ENCODE results near the gene FBXO9. TPM values are rescaled to one million over a fixed set of nuclear protein-coding genes. Genes with fewer than 3 reads are reported as not detected.

FBXO9 gene
- polyA plus RNA-seq, 1 of the 3 experiments (the other 2 are of a cell fraction), result 61.9 TPM

- Histone ChIP-seq H3K4me1 (ENCODE audit: control insufficient read depth in 1 of 2, insufficient read depth in 2 of 2, low read depth in 1 of 2, low read length in 1 of 2) (no peaks in the 10 kb centered on the region), H3K27ac (ENCODE audit: low read depth in 2 of 2, low read length in 1 of 2) (no peak overlapping the region), H2AFZ (ENCODE audit: low read depth) (no peak overlapping the region), H3K4me2 (no peak overlapping the region), H3K9me3 (no peaks in the 10 kb centered on the region), H3K79me2 (ENCODE audit: insufficient read depth) (no peaks in the 10 kb centered on the region), H3F3A (replicated peaks; ENCODE audit: insufficient read depth) (no peaks in the 10 kb centered on the region), H3K9ac (no peak overlapping the region), H3K27me3 (ENCODE audit: insufficient read depth) (no peaks in the 10 kb centered on the region; the same call in 1 of the 2 replicates), H3K9me2 (no peaks in the 10 kb centered on the region), H3K4me3 (ENCODE audit: low read depth in 2 of 2, low read length in 1 of 2) (no peak overlapping the region), H4K20me1 (ENCODE audit: insufficient read depth) (no peaks in the 10 kb centered on the region), H3K36me3 (replicated peaks in 1 of 2; ENCODE audit: control insufficient read depth in 1 of 2, insufficient read depth in 2 of 2, low read length in 1 of 2) (no peaks in the 10 kb centered on the region)
- DNase-seq, result no peak
- TF ChIP-seq EP300 (IDR thresholded peaks at IDR 0.05; ENCODE audit: borderline replicate concordance in 1 of 2, low read depth in 1 of 2, low read length in 1 of 2) (no peak), MEF2A (IDR thresholded peaks at IDR 0.05; ENCODE audit: borderline replicate concordance, low read depth) (no peak), FOXM1 (IDR thresholded peaks at IDR 0.05; ENCODE audit: low read depth) (no peak), SMC3 (IDR thresholded peaks at IDR 0.05; ENCODE audit: low read depth, low read length) (no peak), MXI1 (IDR thresholded peaks at IDR 0.05; ENCODE audit: low read depth, low read length) (no peak), FOXJ3 (CRISPR knock-in tag; IDR thresholded peaks at IDR 0.05) (no peak), TEAD4 (IDR thresholded peaks at IDR 0.05; ENCODE audit: borderline replicate concordance, insufficient read depth) (no peak), TAF1 (IDR thresholded peaks at IDR 0.05; ENCODE audit: borderline replicate concordance, low read depth, low read length) (no peak)
- WGBS (ENCODE audit: low lambda C conversion rate), result 32% methylated on average over 4 of the region's 4 CpGs
- ChIA-PET CTCF (no interaction called here), POLR2A (no interaction called here)
These were observed 74.7 kb downstream of the FBXO9 start for GRCh38 chr6:53139841-53140413.

- POLR2A ChIA-PET, result no interaction called here
- no peak overlapping the region for H3K9ac ChIP-seq
- no peaks in the 10 kb centered on the region for H3K9me3 ChIP-seq
- 35% methylated on average over 3 of the region's 3 CpGs for WGBS (ENCODE audit: low lambda C conversion rate)
- H3K4me3 ChIP-seq (ENCODE audit: low read depth in 2 of 2, low read length in 1 of 2), result no peak overlapping the region
- no peaks in the 10 kb centered on the region for H4K20me1 ChIP-seq (ENCODE audit: insufficient read depth)
- H3K79me2 ChIP-seq (ENCODE audit: insufficient read depth), result no peaks in the 10 kb centered on the region
- CTCF ChIA-PET, result no interaction called here
- no peak overlapping the region for H2AFZ ChIP-seq (ENCODE audit: low read depth)
- no peak overlapping the region for H3K27ac ChIP-seq (ENCODE audit: low read depth in 2 of 2, low read length in 1 of 2)
- H3K9me2 ChIP-seq, result no peaks in the 10 kb centered on the region
- H3K4me2 ChIP-seq, result no peak overlapping the region
- no peaks in the 10 kb centered on the region; the same call in 1 of the 2 replicates for H3K27me3 ChIP-seq (ENCODE audit: insufficient read depth)
- no peaks in the 10 kb centered on the region for H3K4me1 ChIP-seq (ENCODE audit: control insufficient read depth in 1 of 2, insufficient read depth in 2 of 2, low read depth in 1 of 2, low read length in 1 of 2)
- no peak for DNase-seq
- H3K36me3 ChIP-seq (replicated peaks in 1 of 2; ENCODE audit: control insufficient read depth in 1 of 2, insufficient read depth in 2 of 2, low read length in 1 of 2), result no peaks in the 10 kb centered on the region
- TF ChIP-seq ZBTB33 (IDR thresholded peaks at IDR 0.05; ENCODE audit: borderline replicate concordance, low read depth), result no peak
- TF ChIP-seq NFIC (IDR thresholded peaks at IDR 0.05; ENCODE audit: borderline replicate concordance), result no peak
- no peak for TF ChIP-seq CTCF (IDR thresholded peaks at IDR 0.05)
- no peak for TF ChIP-seq RFX5 (IDR thresholded peaks at IDR 0.05; ENCODE audit: low read length)
- no peak for TF ChIP-seq USF2 (IDR thresholded peaks at IDR 0.05; ENCODE audit: borderline replicate concordance, low read depth, low read length)
- TF ChIP-seq EZH2phosphoT487 (IDR thresholded peaks at IDR 0.05; ENCODE audit: borderline replicate concordance, low read depth), result no peak
- no peaks in the 10 kb centered on the region for H3F3A ChIP-seq (replicated peaks; ENCODE audit: insufficient read depth)
These were observed 77.6 kb downstream of the FBXO9 start for GRCh38 chr6:53142810-53143209.

Measured in SK-N-SH (cell line).